AG04449 (cell line): ENCODE measurements around the gene CDR2L.

Source experiments
- CTCF ChIA-PET: fragments of 350-600 bp; formaldehyde crosslinking; extraction: SDS; loops from one replicate; lab custom pipeline; 2021; ENCODE audit warnings: antibody characterized with exemption; lab: Yijun Ruan, JAX
- POLR2A ChIA-PET: fragments of 400-600, 350-600 bp; formaldehyde crosslinking; extraction: SDS; loops from one replicate; lab custom pipeline; 2020; ENCODE audit warnings: antibody characterized with exemption, inconsistent platforms; lab: Yijun Ruan, JAX
- DNase-seq: peaks from one replicate; pipeline ENCODE4 v3.0.0-alpha.2; 2010; ENCODE audit warnings: low read depth, low spot score
- H3K4me3 ChIP-seq: 2 replicates; pipeline ENCODE4 v1.5.1; 2011; ENCODE audit warnings: low read depth, mild to moderate bottlenecking, control low read depth, low read length
- TF ChIP-seq, protein P1 (sequence below): IDR thresholded peaks from one replicate; pipeline ENCODE4 v1.5.1; 2011; ENCODE audit warnings: mild to moderate bottlenecking, moderate library complexity, low read length, control low read depth, inconsistent platforms; ENCODE audit not compliant: insufficient read depth; ENCODE audit errors: missing control alignments

CDR2L gene

DNA sequence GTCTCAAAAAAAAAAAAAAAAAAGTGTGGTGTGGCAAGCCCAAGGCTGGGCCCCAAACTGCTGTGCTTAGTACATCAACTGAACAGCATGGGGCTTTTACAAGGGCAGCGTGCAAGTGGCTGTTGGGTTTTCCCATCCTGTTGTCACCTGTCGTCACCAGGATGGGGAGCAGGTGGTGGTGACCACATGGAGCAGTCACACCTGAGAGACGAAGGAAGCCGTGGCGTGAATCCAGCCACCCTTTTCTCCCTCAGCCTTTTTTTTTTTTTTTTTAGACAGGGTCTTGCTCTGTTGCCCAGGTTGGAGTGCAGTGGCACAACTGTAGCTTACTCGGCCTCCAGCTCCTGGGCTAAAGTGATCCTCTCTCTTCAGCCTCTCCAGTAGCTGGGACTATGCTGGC, 20.9 kb downstream of the CDR2L start:
- TF ChIP-seq, protein P1, sequence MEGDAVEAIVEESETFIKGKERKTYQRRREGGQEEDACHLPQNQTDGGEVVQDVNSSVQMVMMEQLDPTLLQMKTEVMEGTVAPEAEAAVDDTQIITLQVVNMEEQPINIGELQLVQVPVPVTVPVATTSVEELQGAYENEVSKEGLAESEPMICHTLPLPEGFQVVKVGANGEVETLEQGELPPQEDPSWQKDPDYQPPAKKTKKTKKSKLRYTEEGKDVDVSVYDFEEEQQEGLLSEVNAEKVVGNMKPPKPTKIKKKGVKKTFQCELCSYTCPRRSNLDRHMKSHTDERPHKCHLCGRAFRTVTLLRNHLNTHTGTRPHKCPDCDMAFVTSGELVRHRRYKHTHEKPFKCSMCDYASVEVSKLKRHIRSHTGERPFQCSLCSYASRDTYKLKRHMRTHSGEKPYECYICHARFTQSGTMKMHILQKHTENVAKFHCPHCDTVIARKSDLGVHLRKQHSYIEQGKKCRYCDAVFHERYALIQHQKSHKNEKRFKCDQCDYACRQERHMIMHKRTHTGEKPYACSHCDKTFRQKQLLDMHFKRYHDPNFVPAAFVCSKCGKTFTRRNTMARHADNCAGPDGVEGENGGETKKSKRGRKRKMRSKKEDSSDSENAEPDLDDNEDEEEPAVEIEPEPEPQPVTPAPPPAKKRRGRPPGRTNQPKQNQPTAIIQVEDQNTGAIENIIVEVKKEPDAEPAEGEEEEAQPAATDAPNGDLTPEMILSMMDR: no peak
- H3K4me3 ChIP-seq: no peak overlapping the region
- POLR2A ChIA-PET: interaction anchor here (1.0 kb wide), 1 partner anchor 21 kb away, joined by 3 read pairs; the partner anchor contains the start of gene CDR2L
- no peak for DNase-seq
- CTCF ChIA-PET: interaction anchor here (2.6 kb wide), 1 partner anchor 47 kb away, joined by 15 read pairs; no protein-coding TSS in a partner anchor

DNA sequence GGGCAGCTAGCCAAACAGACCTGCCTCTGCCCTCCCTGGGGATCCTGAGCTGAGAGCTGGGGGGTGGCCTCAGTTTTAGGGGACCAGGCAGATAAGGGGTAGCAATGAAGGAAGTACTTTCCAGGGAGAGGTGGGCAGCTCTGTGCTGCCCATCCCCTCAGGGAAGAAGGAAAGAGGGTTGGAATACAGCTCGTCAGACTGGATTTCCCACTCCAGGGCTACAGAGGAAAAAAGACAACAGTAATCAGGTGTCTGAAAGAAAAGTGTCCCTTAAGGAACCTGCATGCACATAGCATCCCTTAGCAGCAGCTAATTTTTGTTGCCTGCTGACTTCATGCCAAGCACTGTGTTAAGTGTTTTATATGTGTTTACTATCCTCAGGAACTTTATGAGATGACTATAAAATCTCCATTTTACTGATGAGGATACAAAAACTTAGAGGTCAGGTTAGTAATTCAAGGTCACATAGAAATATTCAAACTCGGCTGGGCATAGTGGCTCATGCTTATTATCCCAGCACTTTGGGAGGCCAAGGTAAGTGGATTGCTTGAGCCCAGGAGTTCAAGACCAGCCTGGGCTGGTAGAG, 21.8 kb downstream of the CDR2L start:
- TF ChIP-seq, protein P1: no peak
- ChIA-PET CTCF (interaction anchor here (1.5 to 5.0 kb wide), 2 partner anchors 20 to 47 kb away, joined by 4 to 46 read pairs; partner anchors contain the start of gene CDR2L), POLR2A (interaction anchor here (0.6 to 1.0 kb wide), 2 partner anchors 22 to 208 kb away, joined by 3 read pairs; partner anchors contain the start of gene CDR2L)
- no peak overlapping the region for H3K4me3 ChIP-seq
- DNase-seq: no peak

DNA sequence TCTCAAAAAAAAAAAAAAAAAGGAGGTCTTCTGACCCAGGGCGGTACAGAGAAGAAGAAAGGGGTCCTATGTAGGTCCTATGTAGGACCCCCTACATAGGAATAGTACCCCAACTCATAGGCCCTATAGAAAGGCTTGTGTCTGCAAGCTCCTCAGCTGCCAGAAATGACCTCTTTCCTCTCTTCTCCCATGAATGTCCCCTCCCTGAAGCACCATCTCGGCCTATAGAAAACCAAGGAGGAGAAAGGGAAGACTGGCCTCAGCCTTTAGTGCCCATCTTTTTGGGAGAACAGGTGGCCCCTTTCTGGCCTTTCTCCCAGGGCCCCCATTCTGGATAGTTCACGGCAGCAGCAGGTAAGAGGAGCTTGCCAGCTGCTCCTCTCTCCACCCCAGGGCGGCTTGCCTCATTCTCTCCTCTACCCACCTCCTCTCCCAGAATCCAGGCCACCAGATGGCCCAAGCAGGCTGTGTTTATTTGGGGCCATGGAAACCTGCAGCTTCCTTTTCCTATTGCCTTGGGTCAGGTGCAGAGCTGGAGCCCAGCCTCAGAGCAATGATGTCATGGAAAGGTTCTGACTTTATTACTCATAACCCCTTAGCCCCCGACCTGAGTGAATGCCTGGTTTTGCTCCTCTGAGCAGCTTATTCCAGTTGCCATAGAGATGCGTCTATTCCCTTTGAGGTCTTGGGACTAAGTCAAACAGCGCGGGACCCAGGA, 23.4 kb downstream of the CDR2L start:
- DNase-seq: no peak
- TF ChIP-seq, protein P1: no peak
- H3K4me3 ChIP-seq: no peak overlapping the region
- ChIA-PET CTCF (interaction anchor here (0.8 to 5.0 kb wide), 13 partner anchors 8 to 189 kb away, joined by 3 to 74 read pairs (median 13); partner anchors contain the start of gene CDR2L), POLR2A (interaction anchor here (1.0 to 3.3 kb wide), 4 partner anchors 20 to 37 kb away, joined by 3 to 45 read pairs (median 4); partner anchors contain the start of gene CDR2L)

DNA sequence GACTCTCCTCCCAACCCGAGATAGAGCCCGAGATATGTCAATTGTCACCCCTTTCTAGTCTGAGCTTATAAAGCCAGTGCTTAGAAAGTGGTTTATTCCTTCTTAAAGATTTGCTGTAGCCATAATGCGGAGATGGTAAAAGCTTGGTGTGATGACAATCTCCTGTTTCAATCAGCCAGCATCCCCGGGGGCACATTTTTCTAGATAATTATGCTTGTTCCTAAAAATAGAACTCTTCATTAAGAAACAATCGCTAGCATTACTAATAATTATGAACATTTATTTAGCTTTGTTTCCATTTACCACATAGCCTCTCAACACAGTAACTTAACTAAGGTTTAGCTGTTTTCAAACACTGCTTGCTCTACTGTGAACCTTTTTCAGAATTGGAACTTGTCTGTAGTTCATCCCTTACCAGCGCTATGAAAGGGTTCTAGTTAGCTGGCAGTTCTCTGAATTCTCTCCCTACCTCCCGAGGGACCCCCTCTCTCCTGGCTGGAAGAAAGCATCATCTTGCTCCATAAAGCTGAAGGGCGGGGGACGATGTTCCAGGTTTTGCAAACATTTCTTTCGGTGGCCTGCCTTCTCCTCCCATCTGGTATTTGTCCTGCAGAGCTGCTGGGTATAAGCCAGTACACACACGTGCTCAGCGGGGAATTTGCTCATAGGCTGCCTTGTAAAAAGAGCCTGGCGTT, 24.1 kb downstream of the CDR2L start:
- ChIA-PET POLR2A (interaction anchor here (0.9 to 3.3 kb wide), 11 partner anchors 9 to 50 kb away, joined by 3 to 45 read pairs (median 5); partner anchors contain the start of genes ATP5PD, CDR2L and KCTD2), CTCF (interaction anchor here (0.8 to 5.0 kb wide), 22 partner anchors 9 to 266 kb away, joined by 3 to 74 read pairs (median 5); partner anchors contain the start of genes CDR2L, OTOP2 and USH1G)
- peak overlapping the region; percentile 86 for H3K4me3 ChIP-seq
- TF ChIP-seq, protein P1: no peak
- DNase-seq: no peak

DNA sequence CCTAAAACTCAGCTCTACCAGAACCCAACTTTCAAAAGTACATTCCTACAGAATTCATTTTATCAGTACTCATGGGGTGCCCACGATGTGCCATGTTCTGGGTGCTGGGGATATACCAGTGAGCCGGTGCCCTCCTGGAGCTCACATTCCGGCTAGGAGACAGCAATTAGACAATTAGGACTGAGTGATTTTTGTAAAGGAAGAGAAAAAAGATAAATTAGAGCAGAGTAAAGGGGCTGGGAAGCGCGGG, 24.6 kb downstream of the CDR2L start:
- no peak for DNase-seq
- H3K4me3 ChIP-seq: peak overlapping the region; percentile 86
- TF ChIP-seq, protein P1: no peak
- POLR2A ChIA-PET: interaction anchor here (0.9 to 3.3 kb wide), 10 partner anchors 9 to 51 kb away, joined by 3 to 45 read pairs (median 6); partner anchors contain the start of genes ATP5PD, CDR2L and KCTD2
- CTCF ChIA-PET: interaction anchor here (0.8 to 5.0 kb wide), 21 partner anchors 9 to 266 kb away, joined by 3 to 74 read pairs (median 5); partner anchors contain the start of genes CDR2L, OTOP2 and USH1G
